ENCODE results near the gene FAAH2.
"Not testable (repeated sequence)": the region's sequence is repeated elsewhere in the genome, so short reads cannot be mapped to it uniquely, and the experiment has no call there.

The FAAH2 gene

GRCh38 chrX:57394162-57394561 is 107.7 kb downstream of the FAAH2 start:
- DNase-seq = not testable (repeated sequence)

- not testable (repeated sequence) for DNase-seq
Measured at GRCh38 chrX:57403191-57403590, 116.7 kb downstream of the FAAH2 start.

- no peak for DNase-seq
Measured at GRCh38 chrX:57406149-57406548, 119.6 kb downstream of the FAAH2 start.

DNA sequence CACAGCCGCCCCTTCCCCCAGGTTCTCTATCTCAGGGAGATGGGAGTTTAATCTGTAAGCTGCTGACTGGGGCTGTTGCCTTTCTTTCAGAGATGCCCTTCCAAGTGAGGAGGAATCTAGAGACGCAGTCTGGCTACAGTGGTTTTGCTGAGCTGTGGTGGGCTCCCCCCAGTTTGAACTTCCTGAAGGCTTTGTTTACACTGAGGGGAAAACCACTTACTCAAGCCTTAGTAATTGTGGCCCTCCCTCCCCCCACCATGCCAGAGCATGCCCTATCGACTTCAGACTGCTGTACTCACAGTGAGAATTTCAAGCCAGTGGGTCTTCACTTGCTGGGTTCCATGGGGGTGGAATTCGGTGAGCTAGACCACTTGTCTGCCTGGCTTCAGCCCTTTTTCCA is 131.3 kb downstream of the FAAH2 start:
- DNase-seq = no peak

DNA sequence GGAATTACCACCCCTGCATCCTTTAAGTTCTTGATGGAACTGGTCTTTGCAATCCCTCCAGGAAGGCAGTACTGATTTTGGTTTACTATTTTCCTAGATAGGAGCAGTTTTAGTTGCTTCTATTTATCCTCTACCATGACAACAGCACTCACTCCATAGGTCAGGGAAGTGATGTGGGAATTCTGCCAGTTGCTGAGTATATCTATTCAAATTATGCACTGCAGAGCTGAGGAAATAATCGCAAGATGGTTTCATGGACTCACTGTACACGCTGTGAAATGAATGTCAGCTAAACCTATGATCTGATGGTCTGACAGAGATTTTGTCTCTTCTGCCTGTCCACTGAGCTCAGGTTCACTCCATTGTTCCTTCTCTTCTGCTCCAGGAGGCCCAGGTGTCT is 135.8 kb downstream of the FAAH2 start:
- no peak for DNase-seq

- no peak for DNase-seq
Measured at GRCh38 chrX:57422790-57423189, 136.3 kb downstream of the FAAH2 start.

- DNase-seq = no peak
Measured at GRCh38 chrX:57445076-57445475, 158.6 kb downstream of the FAAH2 start.

- DNase-seq = no peak
Measured at GRCh38 chrX:57445832-57446231, 159.3 kb downstream of the FAAH2 start.

DNA sequence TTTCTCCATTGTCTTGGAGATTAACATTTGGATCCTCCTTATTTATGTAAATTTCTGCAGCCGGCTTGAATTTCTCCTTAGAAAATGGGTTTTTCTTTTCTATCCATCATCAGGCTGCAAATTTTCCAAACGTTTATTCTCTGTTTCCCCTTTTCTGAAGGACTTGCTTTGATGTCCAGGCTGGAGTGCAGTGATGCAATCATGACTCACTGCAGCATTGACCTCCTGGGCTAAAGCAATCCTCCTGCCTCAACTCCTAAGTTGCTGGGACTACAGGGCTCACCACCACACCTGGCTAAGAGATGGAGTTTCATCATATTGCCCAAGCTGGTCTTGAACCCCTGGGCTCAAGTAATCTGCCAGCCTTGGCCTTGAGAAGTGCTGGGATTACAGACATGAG is 161.3 kb downstream of the FAAH2 start:
- no peak for DNase-seq

- DNase-seq = no peak
Measured at GRCh38 chrX:57451426-57452020, 165.0 kb downstream of the FAAH2 start.

DNA sequence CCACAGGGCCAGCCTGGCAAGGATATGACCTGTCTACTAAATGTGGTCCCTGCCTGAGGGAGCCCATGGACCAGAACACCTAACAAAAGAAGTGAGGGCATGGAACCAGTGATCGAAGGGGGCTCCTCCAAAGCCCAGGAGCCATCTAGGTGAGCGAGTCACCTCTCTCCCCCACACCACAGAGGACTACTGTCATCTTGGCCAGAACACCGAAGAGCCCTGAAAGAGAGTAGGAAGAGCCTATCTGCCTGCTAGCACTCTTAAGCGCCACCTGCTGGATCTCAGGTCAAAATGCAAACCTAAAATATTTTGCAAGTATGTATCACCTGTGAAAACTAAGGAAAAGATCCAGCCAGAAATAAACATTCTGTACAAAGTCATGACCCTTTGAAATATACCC is 167.4 kb downstream of the FAAH2 start:
- peak; percentile 34 for DNase-seq

GRCh38 chrX:57481514-57481913 is 195.0 kb downstream of the FAAH2 start:
- no peak for DNase-seq

- no peak for DNase-seq
Measured at GRCh38 chrX:57516491-57516890, 230.0 kb downstream of the FAAH2 start.

- no peak for DNase-seq
Measured at GRCh38 chrX:57519578-57520118, 233.1 kb downstream of the FAAH2 start.

- DNase-seq = peak; percentile 0
Measured at GRCh38 chrX:57528670-57529255, 242.3 kb downstream of the FAAH2 start.

Data from NCI-H526 treated with DMSO at 0.1 percent for 48 hours (cell line).